HFF-Myc (cell line): ENCODE results near the gene ALPK3.

ENCODE experiments used
- DNase-seq: peaks from one replicate; pipeline ENCODE4 v3.0.0-alpha.2; 2011; ENCODE audit warnings: low read depth; ENCODE audit errors: extremely low read depth
- H3K4me3 ChIP-seq: replicated peaks from 2 replicates; pipeline ENCODE4 v1.5.1; 2011; ENCODE audit warnings: low read depth, mild to moderate bottlenecking, control low read depth, low read length
- TF ChIP-seq, protein P1 (sequence below): IDR thresholded peaks from 2 replicates; pipeline ENCODE4 v1.5.1; 2012; ENCODE audit warnings: mild to moderate bottlenecking, low read depth, low read length, control low read depth; ENCODE audit errors: missing control alignments

ALPK3 gene

DNA sequence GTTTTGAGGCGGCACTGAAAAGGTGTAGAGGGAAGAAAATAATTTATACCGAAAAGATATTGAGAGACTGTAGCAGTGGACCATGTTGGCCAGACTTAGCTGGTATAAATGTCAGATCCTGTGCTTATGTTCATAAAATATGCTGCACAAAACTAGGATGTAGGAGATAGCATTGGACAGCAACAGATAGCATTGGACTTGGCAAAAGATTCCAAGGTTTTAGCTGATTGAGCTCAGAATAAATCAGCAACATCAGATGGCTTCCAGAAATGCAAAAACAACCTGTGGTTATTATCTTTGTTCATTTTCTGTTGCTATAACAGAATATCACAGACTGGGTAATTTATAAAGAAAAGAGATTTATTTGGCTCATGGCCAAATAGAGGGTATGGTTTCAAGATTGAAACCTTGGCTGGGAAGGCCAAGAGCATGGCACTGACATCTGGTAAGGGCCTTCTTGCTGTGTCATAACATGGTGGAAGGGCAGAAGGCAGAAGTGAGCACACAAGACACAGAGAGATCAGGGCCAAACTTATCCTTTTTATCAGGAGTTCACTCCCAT, 102.0 kb downstream of the ALPK3 start:
- TF ChIP-seq, protein P1, sequence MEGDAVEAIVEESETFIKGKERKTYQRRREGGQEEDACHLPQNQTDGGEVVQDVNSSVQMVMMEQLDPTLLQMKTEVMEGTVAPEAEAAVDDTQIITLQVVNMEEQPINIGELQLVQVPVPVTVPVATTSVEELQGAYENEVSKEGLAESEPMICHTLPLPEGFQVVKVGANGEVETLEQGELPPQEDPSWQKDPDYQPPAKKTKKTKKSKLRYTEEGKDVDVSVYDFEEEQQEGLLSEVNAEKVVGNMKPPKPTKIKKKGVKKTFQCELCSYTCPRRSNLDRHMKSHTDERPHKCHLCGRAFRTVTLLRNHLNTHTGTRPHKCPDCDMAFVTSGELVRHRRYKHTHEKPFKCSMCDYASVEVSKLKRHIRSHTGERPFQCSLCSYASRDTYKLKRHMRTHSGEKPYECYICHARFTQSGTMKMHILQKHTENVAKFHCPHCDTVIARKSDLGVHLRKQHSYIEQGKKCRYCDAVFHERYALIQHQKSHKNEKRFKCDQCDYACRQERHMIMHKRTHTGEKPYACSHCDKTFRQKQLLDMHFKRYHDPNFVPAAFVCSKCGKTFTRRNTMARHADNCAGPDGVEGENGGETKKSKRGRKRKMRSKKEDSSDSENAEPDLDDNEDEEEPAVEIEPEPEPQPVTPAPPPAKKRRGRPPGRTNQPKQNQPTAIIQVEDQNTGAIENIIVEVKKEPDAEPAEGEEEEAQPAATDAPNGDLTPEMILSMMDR, result no peak
- no peak overlapping the region for H3K4me3 ChIP-seq
- DNase-seq, result no peak

DNA sequence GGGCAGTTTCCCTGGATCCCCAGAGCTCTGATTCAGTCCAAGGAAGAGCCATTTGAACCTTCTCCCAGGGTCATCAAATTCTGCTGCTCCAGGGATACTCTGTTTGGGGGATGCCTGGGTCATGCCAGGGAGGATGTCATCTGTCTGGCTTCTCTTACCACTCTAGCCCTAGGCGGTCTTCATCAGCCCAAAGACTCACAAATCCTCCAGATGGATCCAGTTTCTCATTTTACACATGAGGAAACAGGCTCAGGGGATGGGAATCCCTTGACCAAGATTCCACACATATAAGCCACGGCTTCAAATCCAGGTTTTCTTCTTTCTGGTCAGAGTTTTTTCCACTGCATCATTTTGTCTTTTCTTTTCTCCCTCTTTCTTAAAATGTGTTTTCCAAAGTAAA, 104.0 kb downstream of the ALPK3 start:
- TF ChIP-seq, protein P1, result no peak
- no peak overlapping the region for H3K4me3 ChIP-seq
- DNase-seq, result no peak

DNA sequence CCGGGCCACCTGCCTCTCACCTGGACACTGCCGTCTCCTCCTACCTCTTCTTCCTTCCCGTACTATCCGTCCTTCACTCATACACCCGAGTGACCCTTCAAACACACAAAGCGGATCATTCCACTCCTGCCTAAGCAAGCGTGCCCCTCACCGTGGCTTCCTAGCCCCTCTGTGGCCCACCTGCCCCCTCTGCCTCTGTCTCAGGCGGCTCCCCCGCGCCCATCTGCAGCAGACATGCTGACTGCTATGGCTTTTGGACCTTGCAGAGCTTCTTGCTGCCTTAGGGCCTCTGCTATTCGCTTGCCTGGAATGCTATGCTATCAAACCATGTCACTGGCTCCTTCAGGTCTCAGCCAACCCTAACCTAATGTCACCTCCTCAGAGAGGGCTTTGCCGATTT, 105.4 kb downstream of the ALPK3 start:
- H3K4me3 ChIP-seq, result no peak overlapping the region
- TF ChIP-seq, protein P1, result no peak
- DNase-seq, result no peak
